Measurements from ENCODE around the gene MAFB. TPM values are rescaled to one million over a fixed set of nuclear protein-coding genes. Genes with fewer than 3 reads are reported as not detected.

Gene MAFB
- polyA plus RNA-seq, 5 donors = 8.7 to 14.4 (median 11.2) TPM

DNA sequence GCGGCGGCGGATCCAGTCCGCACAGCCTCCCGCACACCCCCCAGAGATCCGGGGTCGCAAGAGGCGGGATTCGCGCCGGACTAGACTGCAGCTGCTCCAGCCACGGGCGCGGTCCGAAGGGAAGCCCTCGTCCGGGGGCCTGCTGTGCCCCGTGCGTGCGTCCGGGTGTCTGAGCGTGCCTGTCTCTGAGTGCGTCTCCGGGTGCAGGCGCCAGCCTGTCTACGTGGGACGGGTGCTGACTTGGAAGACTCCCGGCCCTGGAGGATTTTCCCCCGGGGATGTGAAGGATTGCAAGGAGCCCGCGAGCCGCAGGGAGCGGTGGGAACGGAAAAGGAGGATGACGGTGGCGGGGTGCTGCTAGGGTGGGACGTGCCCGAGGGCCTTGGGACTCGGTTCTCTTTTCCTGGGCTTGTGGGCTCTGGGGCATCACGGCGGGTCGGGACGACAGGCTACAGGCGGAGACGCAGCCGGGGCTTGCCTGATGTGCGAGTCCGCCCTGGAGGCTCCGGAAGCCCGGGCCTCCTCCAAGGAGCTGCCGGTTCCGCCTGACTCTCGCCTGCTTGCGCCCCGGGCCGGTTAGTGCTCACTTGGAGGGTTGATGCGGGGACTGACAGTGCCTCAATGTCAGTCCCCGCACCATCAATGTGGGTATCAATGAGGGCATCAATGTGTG lies 5.7 kb downstream of the MAFB start:
- DNase-seq = no peak

DNA sequence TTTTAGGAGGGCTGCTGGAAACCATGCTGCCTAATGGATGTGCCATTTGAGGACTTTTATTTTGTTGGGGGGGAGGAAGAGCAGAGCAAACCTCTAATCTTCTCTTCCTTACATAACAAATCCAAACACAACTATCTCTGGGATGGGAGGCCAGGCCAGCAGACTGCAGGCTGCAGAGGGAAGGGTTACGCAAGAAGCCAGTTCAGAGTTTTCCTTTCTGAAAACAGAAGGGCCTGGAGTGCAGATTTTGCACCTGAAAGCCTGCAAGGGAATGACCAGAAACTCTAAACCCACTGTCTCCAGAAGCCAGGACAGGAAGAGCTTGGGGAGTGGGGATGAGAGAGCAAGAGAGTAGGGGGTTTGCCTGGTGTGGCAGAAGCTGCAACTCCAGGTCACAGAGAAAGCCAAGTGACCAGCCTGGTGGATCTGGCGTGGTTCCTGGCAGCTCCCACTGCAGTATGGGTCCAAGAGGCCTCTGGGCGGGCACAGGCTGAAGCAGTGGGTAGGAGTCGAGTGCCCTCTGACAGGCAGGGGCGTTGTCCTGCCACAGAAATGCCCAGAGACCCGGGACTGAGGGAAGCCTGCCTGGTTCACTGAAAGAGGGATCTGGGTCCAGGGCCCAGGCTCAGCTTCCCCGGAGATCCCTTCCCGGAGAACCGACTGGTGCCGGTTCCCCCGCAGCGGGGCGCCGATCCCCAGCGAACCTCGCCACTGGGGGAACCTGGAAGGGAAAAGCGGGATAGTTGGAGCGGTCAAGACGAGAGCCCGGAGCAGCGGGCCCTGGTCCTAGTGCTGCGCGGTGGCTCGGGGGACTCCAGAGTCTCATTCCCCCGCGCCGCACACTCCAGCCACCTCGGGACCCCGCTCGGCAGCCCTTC lies 6.7 kb downstream of the MAFB start:
- DNase-seq = no peak

DNA sequence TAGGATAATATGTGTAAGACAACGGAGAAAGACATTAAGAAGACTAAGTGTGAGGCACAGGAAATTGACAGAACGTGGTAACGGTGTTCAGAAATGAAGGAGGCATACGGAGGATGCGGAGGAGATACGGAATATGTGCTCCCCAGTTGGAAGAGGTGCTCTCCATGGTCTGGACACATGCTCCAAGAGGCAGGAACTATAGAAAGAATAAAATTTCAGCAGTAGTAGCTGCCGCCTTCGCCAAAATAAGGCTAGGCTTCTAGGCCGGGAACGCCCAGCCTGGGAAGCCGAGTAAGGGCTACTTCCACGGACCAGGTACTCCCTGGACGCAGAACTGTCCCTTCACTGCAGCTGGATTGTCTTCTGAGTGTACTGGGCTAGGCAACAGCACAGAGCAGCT lies 7.4 kb downstream of the MAFB start:
- DNase-seq = no peak

DNA sequence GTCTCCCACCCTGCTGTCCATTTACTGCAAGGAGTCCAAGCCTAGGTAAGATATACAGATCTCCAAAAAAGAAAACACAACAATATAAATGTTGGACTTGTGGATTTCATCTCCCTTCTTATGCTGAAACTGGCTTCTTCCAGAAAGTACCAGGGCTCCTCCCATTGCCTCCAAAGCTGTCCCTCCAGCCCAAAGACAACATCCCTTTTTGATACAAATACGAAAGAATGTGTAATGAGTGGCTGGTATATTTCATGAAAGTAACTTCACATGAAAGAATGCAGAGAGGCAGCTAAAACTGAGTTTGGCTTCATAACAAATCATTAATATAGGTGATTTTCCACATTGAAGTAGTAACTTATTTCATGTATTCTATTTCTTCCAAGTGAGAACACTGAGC lies 7.9 kb downstream of the MAFB start:
- no peak for DNase-seq

GRCh38 chr20:40680161-40680959 lies 8.7 kb downstream of the MAFB start:
- no peak for DNase-seq

DNA sequence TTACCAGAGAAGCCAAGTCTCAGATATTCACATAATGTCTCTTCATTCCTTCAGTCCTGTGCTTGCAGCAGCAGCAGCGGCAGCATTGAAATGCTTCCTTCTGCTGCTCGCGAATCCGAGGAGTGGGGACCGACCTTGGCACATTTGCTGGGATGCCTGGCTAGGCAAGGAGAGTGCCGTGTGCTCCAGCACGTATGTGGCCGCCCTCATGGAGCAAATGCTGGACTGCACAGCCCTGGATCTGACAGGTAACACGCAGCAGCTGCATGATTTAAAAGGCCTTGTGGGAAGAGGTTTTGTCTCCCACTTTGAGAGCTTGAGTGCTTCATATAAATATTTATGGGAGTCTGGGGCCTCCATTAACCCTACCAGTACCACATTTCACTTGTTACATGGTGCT lies 9.9 kb downstream of the MAFB start:
- DNase-seq = no peak

GRCh38 chr20:40678286-40678875 lies 10.7 kb downstream of the MAFB start:
- DNase-seq = no peak

- DNase-seq = no peak
Observed at GRCh38 chr20:40677343-40677924, 11.6 kb downstream of the MAFB start.

DNA sequence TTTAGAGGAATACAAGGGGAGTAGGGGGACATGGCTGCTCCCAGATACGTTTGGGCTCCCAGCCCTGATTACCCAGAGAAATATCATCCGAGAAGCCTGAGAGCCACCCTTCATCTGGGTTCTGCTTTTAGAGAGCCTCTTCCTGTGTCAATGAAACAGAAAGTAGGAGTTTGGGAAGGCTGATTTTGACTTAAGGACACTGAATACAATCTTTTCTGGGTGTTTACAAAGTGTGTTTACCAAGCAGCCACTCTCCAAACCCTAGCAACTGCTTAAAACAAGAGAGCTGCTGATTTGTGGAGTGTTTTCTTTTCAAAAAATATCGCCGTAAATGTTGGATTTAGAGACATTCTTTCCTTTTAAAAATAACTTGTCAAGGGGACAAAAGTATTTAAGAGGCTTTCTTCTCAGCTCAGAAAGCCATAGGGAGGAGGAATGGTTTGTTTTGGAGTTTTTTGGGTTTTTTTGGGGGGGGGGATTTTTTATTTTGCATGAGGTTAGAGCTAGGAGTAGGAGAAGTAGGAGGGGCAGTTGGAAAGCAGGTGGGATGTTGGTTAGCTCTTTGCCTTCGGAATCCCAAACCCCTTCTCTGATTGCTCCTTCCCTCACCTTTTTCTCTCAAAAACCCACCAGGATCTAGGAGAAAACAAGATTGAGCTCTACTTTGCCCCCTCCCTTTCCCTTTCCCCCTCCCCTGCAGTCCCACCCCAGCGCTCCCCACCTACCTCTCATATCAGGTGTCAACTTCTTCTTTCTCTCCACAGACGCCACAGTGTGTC lies 12.4 kb downstream of the MAFB start:
- no peak for DNase-seq

GRCh38 chr20:40675599-40676221 lies 13.3 kb downstream of the MAFB start:
- DNase-seq = no peak

DNA sequence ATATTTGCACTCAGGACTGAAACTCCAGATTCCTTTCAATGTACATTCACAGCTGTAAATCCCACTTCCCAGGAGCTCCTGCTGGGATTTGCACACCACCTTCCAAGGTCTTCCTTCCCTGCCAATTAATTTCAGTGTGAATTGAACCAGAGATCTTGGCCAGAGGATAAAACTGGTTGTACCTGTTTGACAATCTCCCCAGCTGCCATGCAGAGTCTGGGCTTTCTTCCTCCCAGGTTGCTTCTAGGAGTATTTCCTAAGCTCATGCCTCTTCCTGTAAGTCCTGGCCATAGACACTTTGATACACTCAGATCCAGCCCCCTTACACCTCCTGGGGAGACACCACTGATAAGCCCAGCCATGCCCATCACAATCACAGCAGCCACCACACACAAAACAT lies 15.6 kb downstream of the MAFB start:
- no peak for DNase-seq

DNA sequence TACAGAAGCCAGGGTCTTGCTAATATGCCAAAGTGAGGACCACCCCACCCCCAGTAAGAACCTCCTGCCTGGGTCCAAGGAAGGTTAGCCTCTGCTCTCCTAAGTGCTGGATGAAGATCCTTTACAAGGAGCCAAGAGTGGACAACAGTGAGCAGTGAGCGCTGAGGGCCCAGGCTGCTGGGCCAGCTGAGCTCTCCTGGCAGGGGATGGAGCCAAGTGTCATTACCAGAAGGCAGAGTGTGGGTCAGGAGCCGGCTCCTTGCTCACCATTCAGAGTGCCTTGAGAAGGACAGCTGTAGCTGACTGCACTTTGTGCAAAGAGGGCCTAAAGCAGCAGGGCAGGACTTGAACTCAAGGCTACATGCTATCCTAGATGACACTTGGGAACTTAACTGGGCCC lies 16.9 kb downstream of the MAFB start:
- no peak for DNase-seq

DNA sequence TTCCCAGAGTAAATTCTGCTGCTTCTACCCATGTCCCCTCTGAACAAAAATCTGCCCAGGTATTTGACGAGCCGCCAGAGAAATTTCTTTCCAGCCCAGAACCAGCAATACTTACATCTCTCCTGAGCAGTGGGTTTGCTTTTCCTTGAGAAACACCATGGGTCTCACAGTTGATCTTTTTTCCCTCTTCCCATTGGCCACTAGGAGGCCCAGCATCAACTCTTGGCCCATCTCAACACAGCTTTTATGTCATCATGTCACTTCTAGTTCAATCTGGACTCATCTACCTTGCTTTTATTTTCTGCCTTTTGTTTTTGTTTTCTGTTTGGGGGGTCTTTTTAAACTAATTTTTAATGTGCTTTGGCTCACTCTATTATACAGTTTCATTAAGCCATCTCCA lies 18.8 kb downstream of the MAFB start:
- DNase-seq = no peak

- DNase-seq = no peak
Observed at GRCh38 chr20:40669692-40670091, 19.3 kb downstream of the MAFB start.

GRCh38 chr20:40668449-40669228 lies 20.4 kb downstream of the MAFB start:
- DNase-seq = no peak

DNA sequence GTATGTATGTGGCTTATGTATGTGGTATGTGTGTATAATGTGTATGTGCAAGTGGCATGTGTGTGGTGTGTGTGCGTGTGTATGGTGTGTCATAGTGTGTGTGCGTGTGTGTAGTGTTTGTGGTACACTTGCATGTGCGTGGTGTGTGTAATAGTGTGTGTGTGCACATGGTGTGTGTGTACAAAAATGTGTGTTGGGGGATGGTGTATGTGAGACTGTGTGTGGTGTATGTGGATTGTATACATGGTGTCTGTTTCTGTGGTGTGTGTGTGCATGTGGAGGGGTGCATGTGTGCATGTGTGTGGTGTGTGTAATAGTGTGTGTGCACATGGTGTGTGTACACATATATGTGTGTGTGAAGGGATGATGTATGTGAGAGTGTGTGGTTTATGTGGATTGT lies 21.5 kb downstream of the MAFB start:
- DNase-seq = no peak

DNA sequence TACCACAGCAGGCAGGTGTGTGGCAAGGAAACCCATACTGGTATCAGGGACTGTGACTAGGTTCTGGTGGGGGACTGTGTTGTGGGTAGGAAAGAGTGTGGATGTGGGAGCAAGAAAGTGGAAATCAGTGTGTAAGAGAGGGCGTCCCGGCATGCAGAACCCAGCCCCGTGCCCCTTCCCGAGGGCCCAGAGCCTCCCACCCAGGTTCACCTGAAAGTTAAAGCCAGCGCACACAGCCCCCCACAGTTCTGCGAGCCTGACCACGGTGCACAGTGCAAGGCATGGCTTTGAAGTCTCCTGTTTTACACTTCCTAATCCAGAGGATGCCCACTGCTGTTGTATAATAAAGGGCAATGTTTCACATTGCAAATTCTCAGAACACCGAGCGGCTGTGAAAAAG lies 22.7 kb downstream of the MAFB start:
- no peak for DNase-seq

- no peak for DNase-seq
Observed at GRCh38 chr20:40664891-40665290, 24.1 kb downstream of the MAFB start.
